ENCODE measurements around the gene MAN1A1. TPM values are rescaled to one million over a fixed set of nuclear protein-coding genes. Genes with fewer than 3 reads are reported as not detected.

Gene MAN1A1
- total and polyA plus RNA-seq, 4 donors = 68.2 to 209 (median 148) TPM

GRCh38 chr6:119243657-119244056 is 105.9 kb downstream of the MAN1A1 start:
- no peak for TF ChIP-seq RAD21 (IDR thresholded peaks at IDR 0.05)
- TF ChIP-seq JUND (IDR thresholded peaks at IDR 0.05) = no peak
- TF ChIP-seq GABPA (IDR thresholded peaks at IDR 0.05 in 1 of 2, conservative IDR thresholded peaks at IDR 0.05 in 1 of 2) = no peak
- TF ChIP-seq TAF1 (conservative IDR thresholded peaks at IDR 0.05) = no peak
- TF ChIP-seq, protein P1, sequence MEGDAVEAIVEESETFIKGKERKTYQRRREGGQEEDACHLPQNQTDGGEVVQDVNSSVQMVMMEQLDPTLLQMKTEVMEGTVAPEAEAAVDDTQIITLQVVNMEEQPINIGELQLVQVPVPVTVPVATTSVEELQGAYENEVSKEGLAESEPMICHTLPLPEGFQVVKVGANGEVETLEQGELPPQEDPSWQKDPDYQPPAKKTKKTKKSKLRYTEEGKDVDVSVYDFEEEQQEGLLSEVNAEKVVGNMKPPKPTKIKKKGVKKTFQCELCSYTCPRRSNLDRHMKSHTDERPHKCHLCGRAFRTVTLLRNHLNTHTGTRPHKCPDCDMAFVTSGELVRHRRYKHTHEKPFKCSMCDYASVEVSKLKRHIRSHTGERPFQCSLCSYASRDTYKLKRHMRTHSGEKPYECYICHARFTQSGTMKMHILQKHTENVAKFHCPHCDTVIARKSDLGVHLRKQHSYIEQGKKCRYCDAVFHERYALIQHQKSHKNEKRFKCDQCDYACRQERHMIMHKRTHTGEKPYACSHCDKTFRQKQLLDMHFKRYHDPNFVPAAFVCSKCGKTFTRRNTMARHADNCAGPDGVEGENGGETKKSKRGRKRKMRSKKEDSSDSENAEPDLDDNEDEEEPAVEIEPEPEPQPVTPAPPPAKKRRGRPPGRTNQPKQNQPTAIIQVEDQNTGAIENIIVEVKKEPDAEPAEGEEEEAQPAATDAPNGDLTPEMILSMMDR (IDR thresholded peaks at IDR 0.05; ENCODE audit: low read depth, low read length, missing input control) = no peak
- no peak for TF ChIP-seq EGR1 (IDR thresholded peaks at IDR 0.05; ENCODE audit: low read depth in 2 of 2)
- no peak for TF ChIP-seq HNF4G (IDR thresholded peaks at IDR 0.05)
- TF ChIP-seq, protein P2, sequence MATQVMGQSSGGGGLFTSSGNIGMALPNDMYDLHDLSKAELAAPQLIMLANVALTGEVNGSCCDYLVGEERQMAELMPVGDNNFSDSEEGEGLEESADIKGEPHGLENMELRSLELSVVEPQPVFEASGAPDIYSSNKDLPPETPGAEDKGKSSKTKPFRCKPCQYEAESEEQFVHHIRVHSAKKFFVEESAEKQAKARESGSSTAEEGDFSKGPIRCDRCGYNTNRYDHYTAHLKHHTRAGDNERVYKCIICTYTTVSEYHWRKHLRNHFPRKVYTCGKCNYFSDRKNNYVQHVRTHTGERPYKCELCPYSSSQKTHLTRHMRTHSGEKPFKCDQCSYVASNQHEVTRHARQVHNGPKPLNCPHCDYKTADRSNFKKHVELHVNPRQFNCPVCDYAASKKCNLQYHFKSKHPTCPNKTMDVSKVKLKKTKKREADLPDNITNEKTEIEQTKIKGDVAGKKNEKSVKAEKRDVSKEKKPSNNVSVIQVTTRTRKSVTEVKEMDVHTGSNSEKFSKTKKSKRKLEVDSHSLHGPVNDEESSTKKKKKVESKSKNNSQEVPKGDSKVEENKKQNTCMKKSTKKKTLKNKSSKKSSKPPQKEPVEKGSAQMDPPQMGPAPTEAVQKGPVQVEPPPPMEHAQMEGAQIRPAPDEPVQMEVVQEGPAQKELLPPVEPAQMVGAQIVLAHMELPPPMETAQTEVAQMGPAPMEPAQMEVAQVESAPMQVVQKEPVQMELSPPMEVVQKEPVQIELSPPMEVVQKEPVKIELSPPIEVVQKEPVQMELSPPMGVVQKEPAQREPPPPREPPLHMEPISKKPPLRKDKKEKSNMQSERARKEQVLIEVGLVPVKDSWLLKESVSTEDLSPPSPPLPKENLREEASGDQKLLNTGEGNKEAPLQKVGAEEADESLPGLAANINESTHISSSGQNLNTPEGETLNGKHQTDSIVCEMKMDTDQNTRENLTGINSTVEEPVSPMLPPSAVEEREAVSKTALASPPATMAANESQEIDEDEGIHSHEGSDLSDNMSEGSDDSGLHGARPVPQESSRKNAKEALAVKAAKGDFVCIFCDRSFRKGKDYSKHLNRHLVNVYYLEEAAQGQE (IDR thresholded peaks at IDR 0.05) = no peak
- TF ChIP-seq, protein P3, sequence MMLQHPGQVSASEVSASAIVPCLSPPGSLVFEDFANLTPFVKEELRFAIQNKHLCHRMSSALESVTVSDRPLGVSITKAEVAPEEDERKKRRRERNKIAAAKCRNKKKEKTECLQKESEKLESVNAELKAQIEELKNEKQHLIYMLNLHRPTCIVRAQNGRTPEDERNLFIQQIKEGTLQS (IDR thresholded peaks at IDR 0.05) = no peak
- no peak for TF ChIP-seq SP1 (IDR thresholded peaks at IDR 0.05)
- no peak for TF ChIP-seq FOXA1 (IDR thresholded peaks at IDR 0.05)
- WGBS = 95% methylated on average over 2 of the region's 2 CpGs

GRCh38 chr6:119243037-119243436 is 106.5 kb downstream of the MAN1A1 start:
- Histone ChIP-seq H3K36me3 (ENCODE audit: control insufficient read depth in 4 of 4, insufficient read depth in 3 of 4, low read depth in 1 of 4, low read length in 3 of 4) (peaks cover 1 to 26% (median 20%) of the 10 kb centered on the region in 4 donors), H3K4me3 (ENCODE audit: low read depth in 1 of 3, low read length in 3 of 3) (no peak overlapping the region), H3K4me1 (ENCODE audit: control insufficient read depth in 4 of 4, insufficient read depth in 4 of 4, low read length in 3 of 4) (peaks cover 2 to 17% (median 9%) of the 10 kb centered on the region in 4 donors), H3K27ac (ENCODE audit: low read depth in 1 of 2, low read length in 2 of 2) (no peak overlapping the region), H3K27me3 (ENCODE audit: control insufficient read depth in 4 of 4, insufficient read depth in 4 of 4, low read length in 3 of 4) (no peaks in the 10 kb centered on the region), H3K9me3 (ENCODE audit: control insufficient read depth in 4 of 4, low read length in 3 of 4) (no peaks in the 10 kb centered on the region), H3K9ac (ENCODE audit: low read depth in 1 of 2, low read length in 2 of 2) (no peak overlapping the region)
- TF ChIP-seq, protein P2 (IDR thresholded peaks at IDR 0.05) = no peak
- TF ChIP-seq, protein P4, sequence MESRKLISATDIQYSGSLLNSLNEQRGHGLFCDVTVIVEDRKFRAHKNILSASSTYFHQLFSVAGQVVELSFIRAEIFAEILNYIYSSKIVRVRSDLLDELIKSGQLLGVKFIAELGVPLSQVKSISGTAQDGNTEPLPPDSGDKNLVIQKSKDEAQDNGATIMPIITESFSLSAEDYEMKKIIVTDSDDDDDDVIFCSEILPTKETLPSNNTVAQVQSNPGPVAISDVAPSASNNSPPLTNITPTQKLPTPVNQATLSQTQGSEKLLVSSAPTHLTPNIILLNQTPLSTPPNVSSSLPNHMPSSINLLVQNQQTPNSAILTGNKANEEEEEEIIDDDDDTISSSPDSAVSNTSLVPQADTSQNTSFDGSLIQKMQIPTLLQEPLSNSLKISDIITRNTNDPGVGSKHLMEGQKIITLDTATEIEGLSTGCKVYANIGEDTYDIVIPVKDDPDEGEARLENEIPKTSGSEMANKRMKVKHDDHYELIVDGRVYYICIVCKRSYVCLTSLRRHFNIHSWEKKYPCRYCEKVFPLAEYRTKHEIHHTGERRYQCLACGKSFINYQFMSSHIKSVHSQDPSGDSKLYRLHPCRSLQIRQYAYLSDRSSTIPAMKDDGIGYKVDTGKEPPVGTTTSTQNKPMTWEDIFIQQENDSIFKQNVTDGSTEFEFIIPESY (IDR thresholded peaks at IDR 0.05) = no peak
- TF ChIP-seq HNF4A (conservative IDR thresholded peaks at IDR 0.05) (no peak), JUND (IDR thresholded peaks at IDR 0.05) (no peak), TAF1 (conservative IDR thresholded peaks at IDR 0.05) (no peak), NR2F2 (IDR thresholded peaks at IDR 0.05) (no peak), FOXA2 (IDR thresholded peaks at IDR 0.05) (no peak), RXRA (IDR thresholded peaks at IDR 0.05) (no peak)
- TF ChIP-seq, protein P1 (IDR thresholded peaks at IDR 0.05; ENCODE audit: low read depth, low read length, missing input control) = no peak
- TF ChIP-seq, protein P5, sequence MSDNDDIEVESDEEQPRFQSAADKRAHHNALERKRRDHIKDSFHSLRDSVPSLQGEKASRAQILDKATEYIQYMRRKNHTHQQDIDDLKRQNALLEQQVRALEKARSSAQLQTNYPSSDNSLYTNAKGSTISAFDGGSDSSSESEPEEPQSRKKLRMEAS (IDR thresholded peaks at IDR 0.05) = no peak
- no peak for DNase-seq (ENCODE audit: low spot score)

More at GRCh38 chr6:119243657-119244056, 105.9 kb downstream of the MAN1A1 start:
- Histone ChIP-seq H3K4me3 (ENCODE audit: low read depth in 1 of 3, low read length in 3 of 3) (no peak overlapping the region), H3K27ac (ENCODE audit: low read depth in 1 of 2, low read length in 2 of 2) (no peak overlapping the region), H3K9ac (ENCODE audit: low read depth in 1 of 2, low read length in 2 of 2) (no peak overlapping the region), H3K27me3 (ENCODE audit: control insufficient read depth in 4 of 4, insufficient read depth in 4 of 4, low read length in 3 of 4) (no peaks in the 10 kb centered on the region), H3K36me3 (ENCODE audit: control insufficient read depth in 4 of 4, insufficient read depth in 3 of 4, low read depth in 1 of 4, low read length in 3 of 4) (peaks cover 1 to 32% (median 20%) of the 10 kb centered on the region in 4 donors), H3K4me1 (ENCODE audit: control insufficient read depth in 4 of 4, insufficient read depth in 4 of 4, low read length in 3 of 4) (peaks cover 2 to 17% (median 9%) of the 10 kb centered on the region in 4 donors), H3K9me3 (ENCODE audit: control insufficient read depth in 4 of 4, low read length in 3 of 4) (no peaks in the 10 kb centered on the region)
- DNase-seq (ENCODE audit: low spot score) = no peak

All from liver (tissue), 9 donors.